ENCODE measurements around the gene AP3M1. TPM values are rescaled to one million over a fixed set of nuclear protein-coding genes. Genes with fewer than 3 reads are reported as not detected.

The AP3M1 gene
- total RNA-seq, 1 experiment from 2014 or later, result 37.4 TPM

GRCh38 chr10:74088722-74089121, 61.9 kb downstream of the AP3M1 start:
- Histone ChIP-seq H2BK15ac (ENCODE audit: low read depth, low read length) (no peak overlapping the region), H3K27me3 (ENCODE audit: insufficient read depth, low read length) (no peaks in the 10 kb centered on the region), H3K23me2 (ENCODE audit: insufficient read length, low read depth, low read length, poor library complexity, severe bottlenecking) (no peaks in the 10 kb centered on the region), H2AK5ac (ENCODE audit: insufficient read length, low read length) (no peak overlapping the region), H3T11ph (ENCODE audit: low read length) (no peak overlapping the region), H3K4me2 (ENCODE audit: insufficient read depth, insufficient read length, low read length) (no peak overlapping the region), H2BK20ac (ENCODE audit: low read depth, low read length, poor library complexity, severe bottlenecking) (no peak overlapping the region), H3K79me2 (ENCODE audit: insufficient read depth, low read length) (no peaks in the 10 kb centered on the region), H4K20me1 (ENCODE audit: control insufficient read depth, insufficient read depth, insufficient read length) (no peaks in the 10 kb centered on the region), H4K5ac (ENCODE audit: insufficient read length, low read depth, low read length) (no peak overlapping the region), H4K8ac (replicated peaks; ENCODE audit: insufficient read length, low read depth, low read length) (no peak overlapping the region), H3K4me1 (ENCODE audit: insufficient read depth, low read length) (no peaks in the 10 kb centered on the region), H3K9me3 (ENCODE audit: control insufficient read depth, low read depth, low read length) (no peaks in the 10 kb centered on the region), H2BK120ac (ENCODE audit: low read depth, low read length, poor library complexity, severe bottlenecking) (no peak overlapping the region), H4K91ac (ENCODE audit: insufficient read length, low read depth, low read length) (no peak overlapping the region), H2AFZ (ENCODE audit: low read length) (no peak overlapping the region), H3K27ac (ENCODE audit: insufficient read length, low read depth, low read length) (no peak overlapping the region), H3K9ac (ENCODE audit: extremely low read depth, insufficient read length, low read length) (no peak overlapping the region), H2BK12ac (ENCODE audit: insufficient read length, low read depth, low read length) (no peak overlapping the region), H3K23ac (ENCODE audit: insufficient read length, low read depth, low read length) (no peak overlapping the region), H3K56ac (ENCODE audit: insufficient read length, low read depth, low read length) (no peak overlapping the region), H3K18ac (ENCODE audit: insufficient read length, low read depth, low read length) (no peak overlapping the region), H2BK5ac (ENCODE audit: insufficient read length, low read length) (no peak overlapping the region), H3K14ac (ENCODE audit: insufficient read depth, low read length) (no peak overlapping the region), H3K79me1 (ENCODE audit: insufficient read depth, low read depth, low read length, poor library complexity, severe bottlenecking) (peaks cover 3% of the 10 kb centered on the region), H3K4ac (ENCODE audit: low read depth, low read length) (no peak overlapping the region)
- peak overlapping the region in 1 of 3 experiments; percentile 17; a peak in 2 of 7 replicates for H3K27ac Mint-ChIP-seq
- WGBS (ENCODE audit: extremely low coverage, insufficient read length, low lambda C conversion rate), result no CpG with 5 or more reads among the region's 3 CpGs
- no peaks in the 10 kb centered on the region for H3K27me3 Mint-ChIP-seq (ENCODE audit: low read depth)
- H3K36me3 Mint-ChIP-seq (ENCODE audit: insufficient read depth in 1 of 3, low read depth in 3 of 3), result peaks cover 49 to 82% (median 73%) of the 10 kb centered on the region in 3 experiments; a peak in 6 of 7 replicates
- no peak for DNase-seq
- H3K9me3 Mint-ChIP-seq, result no peaks in the 10 kb centered on the region
- H3K4me1 Mint-ChIP-seq, result no peaks in the 10 kb centered on the region
- no peak overlapping the region for H3K4me3 Mint-ChIP-seq
- TF ChIP-seq, protein P1, sequence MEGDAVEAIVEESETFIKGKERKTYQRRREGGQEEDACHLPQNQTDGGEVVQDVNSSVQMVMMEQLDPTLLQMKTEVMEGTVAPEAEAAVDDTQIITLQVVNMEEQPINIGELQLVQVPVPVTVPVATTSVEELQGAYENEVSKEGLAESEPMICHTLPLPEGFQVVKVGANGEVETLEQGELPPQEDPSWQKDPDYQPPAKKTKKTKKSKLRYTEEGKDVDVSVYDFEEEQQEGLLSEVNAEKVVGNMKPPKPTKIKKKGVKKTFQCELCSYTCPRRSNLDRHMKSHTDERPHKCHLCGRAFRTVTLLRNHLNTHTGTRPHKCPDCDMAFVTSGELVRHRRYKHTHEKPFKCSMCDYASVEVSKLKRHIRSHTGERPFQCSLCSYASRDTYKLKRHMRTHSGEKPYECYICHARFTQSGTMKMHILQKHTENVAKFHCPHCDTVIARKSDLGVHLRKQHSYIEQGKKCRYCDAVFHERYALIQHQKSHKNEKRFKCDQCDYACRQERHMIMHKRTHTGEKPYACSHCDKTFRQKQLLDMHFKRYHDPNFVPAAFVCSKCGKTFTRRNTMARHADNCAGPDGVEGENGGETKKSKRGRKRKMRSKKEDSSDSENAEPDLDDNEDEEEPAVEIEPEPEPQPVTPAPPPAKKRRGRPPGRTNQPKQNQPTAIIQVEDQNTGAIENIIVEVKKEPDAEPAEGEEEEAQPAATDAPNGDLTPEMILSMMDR (conservative IDR thresholded peaks at IDR 0.05), result no peak

Measured in H9 (cell line).